ENCODE measurements around the gene PROSER3. TPM values are rescaled to one million over a fixed set of nuclear protein-coding genes. Genes with fewer than 3 reads are reported as not detected.
A peak's percentile ranks its signal among the peaks of the same experiment; 100 is the strongest.

Gene PROSER3
- total and polyA plus RNA-seq, 9 of the 15 experiments (the other 6 are each of a cell fraction or from before 2014, with no cell fraction given) = 1.0 to 39.5 (median 5.1) TPM

DNA sequence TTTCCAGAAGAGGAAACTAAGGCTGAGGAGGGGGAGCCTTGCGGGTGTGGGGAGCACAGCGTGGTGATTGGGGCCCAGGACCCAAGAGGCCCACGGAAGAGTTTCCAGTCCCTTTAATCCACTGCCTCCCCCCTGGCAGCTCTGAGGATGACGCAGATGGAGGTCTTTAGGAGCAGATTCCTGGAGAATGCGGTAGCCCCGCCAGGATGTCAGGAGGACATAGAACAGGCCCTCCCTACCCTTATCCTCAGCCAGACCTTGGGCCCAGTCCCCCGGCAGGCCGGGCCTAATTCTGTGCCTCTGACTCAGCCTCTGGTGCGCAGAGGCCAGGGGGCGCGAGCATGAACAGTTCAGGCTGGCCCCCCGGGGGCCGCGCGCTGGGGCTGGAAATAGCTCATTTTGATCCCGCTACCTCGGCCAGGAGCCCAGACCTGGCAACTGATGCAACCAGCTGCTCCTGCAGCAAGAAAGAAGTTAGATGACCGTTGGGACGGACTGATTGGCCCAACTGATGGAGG lies 686 bp upstream of the PROSER3 start (continued):
- TF ChIP-seq E2F6 (IDR thresholded peaks at IDR 0.05; ENCODE audit: borderline replicate concordance in 1 of 2, extremely low read depth in 1 of 2, insufficient read depth in 1 of 2, insufficient read length in 1 of 2, low read depth in 1 of 2, low read length in 1 of 2, poor library complexity in 1 of 2, severe bottlenecking in 1 of 2) (no peak), EP400 (IDR thresholded peaks at IDR 0.05) (no peak; the same call in 1 of the 2 replicates), KDM5B (IDR thresholded peaks at IDR 0.05; ENCODE audit: insufficient replicate concordance, low read depth, low read length) (no peak), ZNF512 (tag; IDR thresholded peaks at IDR 0.05) (no peak), HMG20B (CRISPR knock-in tag; IDR thresholded peaks at IDR 0.05) (no peak), YBX1 (IDR thresholded peaks at IDR 0.05) (no peak), YY1 (IDR thresholded peaks at IDR 0.05; ENCODE audit: borderline replicate concordance in 1 of 3, control insufficient read depth in 1 of 3, extremely low read depth in 1 of 3, insufficient read depth in 3 of 3, insufficient read length in 1 of 3, insufficient replicate concordance in 2 of 3, low read depth in 1 of 3, low read length in 2 of 3) (no peak), SRSF3 (IDR thresholded peaks at IDR 0.05; ENCODE audit: insufficient read depth, low read length) (no peak), ZFX (CRISPR knock-in tag; IDR thresholded peaks at IDR 0.05) (peak; percentile 74), ZSCAN32 (CRISPR knock-in tag; IDR thresholded peaks at IDR 0.05) (no peak), ARID2 (IDR thresholded peaks at IDR 0.05) (no peak), TAF1 (IDR thresholded peaks at IDR 0.05; ENCODE audit: control insufficient read depth, extremely low read depth, insufficient read depth, low read length, severe bottlenecking) (peak; percentile 35), CHD1 (IDR thresholded peaks at IDR 0.05; ENCODE audit: low read length) (peak; percentile 33), ETV6 (IDR thresholded peaks at IDR 0.05; ENCODE audit: borderline replicate concordance in 1 of 2, low read depth in 2 of 2, low read length in 1 of 2) (no peak), ETV6 (CRISPR knock-in tag; IDR thresholded peaks at IDR 0.05; ENCODE audit: borderline replicate concordance) (no peak), HMGN3 (IDR thresholded peaks at IDR 0.05; ENCODE audit: borderline replicate concordance, extremely low read depth, insufficient read length, low read depth, low read length) (peak; percentile 54), POLR2G (IDR thresholded peaks at IDR 0.05; ENCODE audit: low read depth, low read length) (peak; percentile 69), FOXJ2 (tag; IDR thresholded peaks at IDR 0.05) (no peak), ZBED1 (IDR thresholded peaks at IDR 0.05) (no peak), SMARCE1 (IDR thresholded peaks at IDR 0.05) (0 out of 2 replicates have a peak, but pooled peaks have one; percentile 24)
- TF ChIP-seq, protein P1, sequence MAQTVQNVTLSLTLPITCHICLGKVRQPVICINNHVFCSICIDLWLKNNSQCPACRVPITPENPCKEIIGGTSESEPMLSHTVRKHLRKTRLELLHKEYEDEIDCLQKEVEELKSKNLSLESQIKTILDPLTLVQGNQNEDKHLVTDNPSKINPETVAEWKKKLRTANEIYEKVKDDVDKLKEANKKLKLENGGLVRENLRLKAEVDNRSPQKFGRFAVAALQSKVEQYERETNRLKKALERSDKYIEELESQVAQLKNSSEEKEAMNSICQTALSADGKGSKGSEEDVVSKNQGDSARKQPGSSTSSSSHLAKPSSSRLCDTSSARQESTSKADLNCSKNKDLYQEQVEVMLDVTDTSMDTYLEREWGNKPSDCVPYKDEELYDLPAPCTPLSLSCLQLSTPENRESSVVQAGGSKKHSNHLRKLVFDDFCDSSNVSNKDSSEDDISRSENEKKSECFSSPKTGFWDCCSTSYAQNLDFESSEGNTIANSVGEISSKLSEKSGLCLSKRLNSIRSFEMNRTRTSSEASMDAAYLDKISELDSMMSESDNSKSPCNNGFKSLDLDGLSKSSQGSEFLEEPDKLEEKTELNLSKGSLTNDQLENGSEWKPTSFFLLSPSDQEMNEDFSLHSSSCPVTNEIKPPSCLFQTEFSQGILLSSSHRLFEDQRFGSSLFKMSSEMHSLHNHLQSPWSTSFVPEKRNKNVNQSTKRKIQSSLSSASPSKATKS (CRISPR knock-in tag; IDR thresholded peaks at IDR 0.05) = no peak

Measured in K562 (cell line).